ENCODE measurements around the gene FMO2.
"Not testable (repeated sequence)": the region's sequence is repeated elsewhere in the genome, so short reads cannot be mapped to it uniquely, and the experiment has no call there.

Gene FMO2

GRCh38 chr1:171220081-171220420, 35.0 kb downstream of the FMO2 start:
- DNase-seq (ENCODE audit: insufficient read length, low spot score): no peak
- FAIRE-seq: no peak
- TF ChIP-seq POLR2A (IDR thresholded peaks at IDR 0.05; ENCODE audit: low read depth, low read length): no peak

GRCh38 chr1:171220581-171221054, 35.5 kb downstream of the FMO2 start:
- TF ChIP-seq POLR2A (IDR thresholded peaks at IDR 0.05; ENCODE audit: low read depth, low read length): no peak
- FAIRE-seq (no peak), DNase-seq (ENCODE audit: insufficient read length, low spot score) (no peak)

GRCh38 chr1:171221665-171222591, 36.8 kb downstream of the FMO2 start:
- DNase-seq (ENCODE audit: insufficient read length, low spot score) (no peak), FAIRE-seq (no peak)
- no peak for TF ChIP-seq POLR2A (IDR thresholded peaks at IDR 0.05; ENCODE audit: low read depth, low read length)

- DNase-seq (ENCODE audit: insufficient read length, low spot score) (no peak), FAIRE-seq (no peak)
- TF ChIP-seq POLR2A (IDR thresholded peaks at IDR 0.05; ENCODE audit: low read depth, low read length): no peak
Measured at GRCh38 chr1:171222936-171223335, 37.8 kb downstream of the FMO2 start.

GRCh38 chr1:171224257-171224656, 39.2 kb downstream of the FMO2 start:
- FAIRE-seq; DNase-seq (ENCODE audit: insufficient read length, low spot score): not testable (repeated sequence)

- no peak for DNase-seq (ENCODE audit: insufficient read length, low spot score)
- no peak for FAIRE-seq
- no peak for TF ChIP-seq POLR2A (IDR thresholded peaks at IDR 0.05; ENCODE audit: low read depth, low read length)
Measured at GRCh38 chr1:171226747-171227370, 41.8 kb downstream of the FMO2 start.

- no peak for TF ChIP-seq POLR2A (IDR thresholded peaks at IDR 0.05; ENCODE audit: low read depth, low read length)
- no peak for FAIRE-seq
- no peak for DNase-seq (ENCODE audit: insufficient read length, low spot score)
Measured at GRCh38 chr1:171231326-171231725, 46.2 kb downstream of the FMO2 start.

- TF ChIP-seq POLR2A (IDR thresholded peaks at IDR 0.05; ENCODE audit: low read depth, low read length): no peak
- FAIRE-seq (no peak), DNase-seq (ENCODE audit: insufficient read length, low spot score) (no peak)
Measured at GRCh38 chr1:171233183-171233582, 48.1 kb downstream of the FMO2 start.

- not testable (repeated sequence) for FAIRE-seq
Measured at GRCh38 chr1:171236231-171236630, 51.1 kb downstream of the FMO2 start.

GRCh38 chr1:171243878-171244277, 58.8 kb downstream of the FMO2 start:
- TF ChIP-seq POLR2A (IDR thresholded peaks at IDR 0.05; ENCODE audit: low read depth, low read length): no peak
- FAIRE-seq: no peak
- no peak for DNase-seq (ENCODE audit: insufficient read length, low spot score)

More at GRCh38 chr1:171236231-171236630, 51.1 kb downstream of the FMO2 start:
- DNase-seq (ENCODE audit: insufficient read length, low spot score): not testable (repeated sequence)

- TF ChIP-seq POLR2A (IDR thresholded peaks at IDR 0.05; ENCODE audit: low read depth, low read length): no peak
- FAIRE-seq (peak; percentile 71), DNase-seq (ENCODE audit: insufficient read length, low spot score) (no peak)
Measured at GRCh38 chr1:171245458-171246064, 60.5 kb downstream of the FMO2 start.

- no peak for DNase-seq (ENCODE audit: insufficient read length, low spot score)
Measured at GRCh38 chr1:171247501-171247900, 62.4 kb downstream of the FMO2 start.

GRCh38 chr1:171248302-171248701, 63.2 kb downstream of the FMO2 start, which contains the start of gene FMO1:
TSS of gene FMO1 (plus strand) at chr1:171248494. CDS start at chr1:171258088, 9,594 bp downstream.
- FAIRE-seq: no peak

More at GRCh38 chr1:171247501-171247900, 62.4 kb downstream of the FMO2 start:
- TF ChIP-seq POLR2A (IDR thresholded peaks at IDR 0.05; ENCODE audit: low read depth, low read length): no peak
- no peak for FAIRE-seq

GRCh38 chr1:171248841-171249240, 63.7 kb downstream of the FMO2 start:
- TF ChIP-seq POLR2A (IDR thresholded peaks at IDR 0.05; ENCODE audit: low read depth, low read length): no peak
- FAIRE-seq (no peak), DNase-seq (ENCODE audit: insufficient read length, low spot score) (no peak)

More at GRCh38 chr1:171248302-171248701, 63.2 kb downstream of the FMO2 start, which contains the start of gene FMO1:
- no peak for DNase-seq (ENCODE audit: insufficient read length, low spot score)
- TF ChIP-seq POLR2A (IDR thresholded peaks at IDR 0.05; ENCODE audit: low read depth, low read length): no peak
